Measurements from ENCODE around the gene KLHL42.
A peak's percentile ranks its signal among the peaks of the same experiment; 100 is the strongest.
"Not testable (repeated sequence)": the region's sequence is repeated elsewhere in the genome, so short reads cannot be mapped to it uniquely, and the experiment has no call there.

The KLHL42 gene

DNA sequence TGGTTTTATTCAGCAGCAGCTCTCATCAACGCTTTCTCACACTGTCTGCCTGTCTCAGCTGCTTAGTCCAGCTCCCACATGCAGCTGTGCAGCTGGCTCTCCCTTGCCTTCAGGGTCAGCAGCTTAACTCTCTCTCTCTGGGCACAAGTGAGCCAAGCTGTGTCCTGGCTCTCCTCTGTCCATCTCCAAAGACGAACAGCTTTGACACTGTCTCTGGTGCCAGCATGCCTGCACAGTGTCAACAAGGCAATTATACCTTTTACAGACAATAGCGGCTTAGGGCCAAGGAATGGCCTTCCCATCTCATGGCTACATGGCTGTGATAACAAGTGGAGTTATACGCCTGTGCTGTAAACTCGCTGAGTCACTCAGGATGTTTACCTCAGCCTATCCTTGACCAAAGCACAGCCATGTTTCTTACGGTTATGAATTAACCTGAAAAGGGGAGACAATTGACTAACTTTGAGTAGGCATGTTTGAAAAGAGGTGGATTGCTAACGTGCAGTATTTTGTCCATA, 38.4 kb downstream of the KLHL42 start:
- DNase-seq: no peak

GRCh38 chr12:27820564-27820963, 40.5 kb downstream of the KLHL42 start:
- no peak for DNase-seq

DNA sequence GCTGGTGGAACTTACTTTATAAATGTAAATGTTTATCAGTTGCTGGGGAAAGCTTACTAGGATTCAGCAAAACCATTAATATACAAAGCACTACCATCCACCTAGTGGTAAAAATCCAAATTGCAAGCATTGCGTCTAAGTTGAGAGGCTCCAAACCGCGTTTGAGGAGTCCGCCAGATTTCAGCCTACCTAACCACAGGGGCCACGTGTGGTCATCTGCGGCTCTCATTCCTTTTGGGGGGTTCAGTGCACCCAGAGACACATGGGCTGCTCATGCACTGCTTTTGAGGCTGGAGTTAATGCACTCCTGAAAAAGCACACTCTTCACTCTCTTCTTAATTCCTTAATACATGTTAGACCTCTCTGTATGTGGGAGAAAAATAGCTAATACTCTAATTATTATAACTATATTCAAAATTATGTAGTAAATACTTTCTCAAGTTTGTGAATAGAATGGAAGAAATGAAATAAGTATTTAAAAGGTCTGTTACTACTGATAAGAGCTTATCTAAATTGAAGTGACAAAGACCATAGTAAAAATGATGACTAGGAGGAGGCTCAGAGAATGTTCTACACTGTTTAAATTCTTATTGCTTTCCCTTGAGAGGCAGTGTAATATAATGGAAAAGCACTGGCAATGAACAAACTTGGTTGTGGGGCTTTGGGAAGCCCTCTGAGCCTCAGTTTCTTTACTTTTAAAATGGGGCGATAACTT, 41.4 kb downstream of the KLHL42 start:
- DNase-seq: peak; percentile 73

DNA sequence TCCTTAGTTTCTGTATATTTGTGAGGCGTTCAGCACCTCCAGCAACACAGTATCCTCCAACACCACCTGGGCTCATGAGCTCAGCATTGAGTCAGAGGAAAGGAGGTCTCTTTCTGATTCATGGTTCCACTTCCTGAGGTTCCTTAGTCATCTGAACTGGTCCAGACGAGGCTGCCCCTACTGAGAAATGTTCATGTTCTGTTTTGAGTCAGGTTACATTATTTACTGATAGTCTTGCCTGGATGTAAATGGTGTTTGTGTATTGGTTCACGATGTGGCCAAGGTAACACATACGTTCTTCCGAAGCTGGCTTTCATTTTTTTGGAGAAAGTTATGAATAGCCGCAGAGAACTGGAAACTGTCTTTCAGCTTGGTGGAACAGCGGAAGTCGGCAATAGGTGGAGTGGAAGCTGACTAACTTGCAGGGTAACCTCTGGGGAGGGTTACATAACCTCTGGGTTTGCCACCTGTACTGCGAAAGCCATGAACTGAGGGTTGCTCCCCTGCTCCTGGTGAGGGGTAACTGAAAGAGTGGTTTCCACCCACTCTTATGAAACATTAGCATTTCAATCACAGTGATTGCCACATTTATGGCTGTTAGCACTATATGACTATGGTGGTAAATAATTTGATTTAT, 42.2 kb downstream of the KLHL42 start:
- no peak for DNase-seq

DNA sequence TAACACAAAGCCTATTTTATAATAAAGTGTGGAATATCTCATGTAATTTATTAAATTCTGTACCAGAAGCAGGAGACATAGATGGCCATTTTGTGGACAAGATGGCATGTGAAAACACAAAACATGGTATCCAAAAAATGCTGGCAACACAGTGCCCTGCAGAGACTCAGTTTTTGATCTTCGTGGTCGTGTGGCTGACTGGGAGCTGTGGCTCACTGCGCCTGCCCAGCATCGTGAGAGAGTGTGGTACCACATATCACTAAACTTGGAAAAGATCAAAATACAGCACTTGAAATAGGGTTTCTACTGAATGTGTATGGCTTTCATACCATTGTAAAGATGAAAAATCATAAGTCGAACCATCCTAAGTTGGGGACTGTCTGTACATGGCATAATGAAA, 43.0 kb downstream of the KLHL42 start:
- no peak for DNase-seq

GRCh38 chr12:27824126-27824842, 44.3 kb downstream of the KLHL42 start:
- no peak for DNase-seq

- DNase-seq: no peak
Observed at GRCh38 chr12:27826076-27826475, 46.0 kb downstream of the KLHL42 start.

DNA sequence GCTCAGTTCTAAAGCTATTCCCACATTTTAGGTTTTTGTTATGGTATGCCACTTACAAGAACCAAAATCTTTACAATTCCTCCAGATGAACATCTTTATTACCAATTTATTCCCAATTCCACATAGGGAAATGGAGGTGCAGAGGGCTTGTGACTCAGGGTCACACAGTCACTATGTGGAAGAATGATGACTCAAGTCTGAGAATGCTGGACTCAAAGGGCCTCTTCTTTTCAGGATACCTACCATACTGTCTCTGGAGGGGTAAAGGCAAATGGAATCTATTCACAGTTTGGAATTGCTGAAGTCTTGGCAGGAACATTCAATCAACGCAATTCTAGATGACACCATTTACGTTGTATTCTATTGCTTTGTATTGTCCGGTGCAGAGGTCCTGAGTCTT, 48.2 kb downstream of the KLHL42 start:
- no peak for DNase-seq

DNA sequence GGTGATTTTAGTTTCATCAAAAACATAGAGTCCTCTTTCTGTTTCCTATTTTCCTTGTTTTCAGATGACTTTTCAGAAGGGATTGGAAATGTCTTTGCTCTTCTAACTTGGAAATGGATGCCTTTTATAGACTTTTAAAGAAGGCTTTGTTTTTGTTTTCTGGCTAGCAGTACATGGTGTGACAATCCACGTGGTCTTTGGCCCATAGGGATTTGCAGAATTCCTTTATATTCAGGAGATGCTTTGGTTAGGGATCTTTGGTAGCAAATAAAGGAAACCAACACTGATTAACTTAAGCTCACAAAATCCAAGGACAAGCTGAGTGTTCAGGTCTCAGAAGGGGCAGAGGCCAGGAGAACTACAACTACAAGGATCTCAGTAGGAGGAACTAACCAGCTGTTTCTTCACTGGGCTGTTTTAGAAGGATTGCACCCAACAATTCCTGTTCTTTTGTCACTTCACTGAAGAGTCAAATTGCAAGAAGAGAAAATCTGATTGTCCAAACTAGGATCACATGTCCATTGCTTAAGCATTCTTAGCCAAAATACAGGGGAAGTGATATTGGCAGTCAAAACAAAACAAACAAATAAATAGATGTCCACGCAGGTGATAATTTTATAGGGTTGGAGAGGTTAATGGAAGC, 58.6 kb downstream of the KLHL42 start:
- no peak for DNase-seq

GRCh38 chr12:27840229-27840999, 60.4 kb downstream of the KLHL42 start:
- DNase-seq: no peak

- DNase-seq: no peak
Observed at GRCh38 chr12:27841392-27841882, 61.4 kb downstream of the KLHL42 start.

GRCh38 chr12:27843714-27844245, 63.7 kb downstream of the KLHL42 start:
- no peak for DNase-seq

DNA sequence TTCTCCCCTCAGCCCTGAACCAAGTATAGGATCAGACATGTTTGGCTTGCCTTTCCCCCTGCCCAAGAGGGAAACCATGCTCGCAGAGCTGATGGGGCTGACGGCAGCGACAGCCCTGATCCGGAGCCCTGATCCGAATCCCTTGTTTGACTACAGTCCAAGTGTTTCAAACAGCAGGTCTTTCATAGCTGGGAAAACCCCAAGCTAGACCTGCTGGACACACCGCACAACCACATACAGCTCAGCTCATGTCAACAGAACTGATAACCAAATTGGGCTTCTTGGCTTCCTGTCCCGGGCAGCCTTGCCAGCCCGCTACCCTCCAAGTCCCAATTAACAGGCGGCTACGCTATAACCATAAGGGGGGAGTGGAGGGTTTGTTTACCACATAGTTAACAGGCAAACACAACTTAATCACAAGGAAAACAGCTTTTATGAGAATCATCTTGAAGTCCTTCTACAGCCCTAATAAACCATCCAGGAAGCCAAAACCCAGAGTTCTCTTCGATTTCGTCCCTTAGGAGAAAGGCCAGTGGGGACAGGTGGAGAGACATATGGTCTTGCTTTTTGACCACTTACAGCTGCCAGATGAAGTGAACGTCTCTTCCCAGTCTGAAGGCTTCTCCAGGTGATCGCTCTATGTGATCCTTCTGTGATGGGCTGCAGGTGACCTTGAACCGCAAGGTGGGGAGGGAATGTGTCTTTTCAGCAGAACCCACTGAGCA, 64.5 kb downstream of the KLHL42 start:
- DNase-seq: no peak

- no peak for DNase-seq
Observed at GRCh38 chr12:27845187-27845586, 65.2 kb downstream of the KLHL42 start.

- DNase-seq: not testable (repeated sequence)
Observed at GRCh38 chr12:27845706-27846105, 65.7 kb downstream of the KLHL42 start.

GRCh38 chr12:27847293-27847692, 67.3 kb downstream of the KLHL42 start:
- not testable (repeated sequence) for DNase-seq

- no peak for DNase-seq
Observed at GRCh38 chr12:27851311-27851710, 71.3 kb downstream of the KLHL42 start.

- DNase-seq: no peak
Observed at GRCh38 chr12:27852117-27852516, 72.1 kb downstream of the KLHL42 start.

All from RPMI8226 (cell line).